Mammary epithelial cell (primary cell): ENCODE data around the gene RBPJL.
"Not testable (repeated sequence)": the region's sequence is repeated elsewhere in the genome, so short reads cannot be mapped to it uniquely, and the experiment has no call there.

ENCODE experiments used
- CTCF ChIP-seq, 2 donors: IDR thresholded peaks in 1 of 2; conservative IDR thresholded peaks in 1 of 2; 2 replicates each; pipeline ENCODE4 v1.5.1; 2011 to 2012; ENCODE audit warnings: inconsistent platforms in 2 of 2, low read length in 2 of 2, mild to moderate bottlenecking in 2 of 2, control low read depth in 1 of 2, low read depth in 1 of 2; ENCODE audit not compliant: insufficient read depth in 1 of 2; ENCODE audit errors: extremely low read depth in 1 of 2
- EZH2 ChIP-seq: IDR thresholded peaks from 2 replicates; pipeline ENCODE4 v1.6.1; 2012; ENCODE audit warnings: low read length, inconsistent platforms, borderline replicate concordance

GRCh38 chr20:45350795-45351194 lies 44.2 kb downstream of the RBPJL start:
- not testable (repeated sequence) for TF ChIP-seq CTCF (conservative IDR thresholded peaks at IDR 0.05 in 1 of 2, IDR thresholded peaks at IDR 0.05 in 1 of 2; ENCODE audit: extremely low read depth in 1 of 2, insufficient read depth in 1 of 2, low read depth in 1 of 2, low read length in 2 of 2); EZH2
